Astrocyte (in vitro differentiated cells and primary cell): ENCODE measurements around the gene ALDOA.

Source experiments
- CTCF ChIP-seq: IDR thresholded peaks from 2 replicates; pipeline ENCODE4 v1.5.1; 2011; ENCODE audit warnings: low read depth, mild to moderate bottlenecking, inconsistent platforms, low read length, moderate library complexity; ENCODE audit not compliant: insufficient read depth
- EZH2 ChIP-seq: IDR thresholded peaks from 2 replicates; pipeline ENCODE4 v1.6.1; 2012; ENCODE audit warnings: mild to moderate bottlenecking, low read length, inconsistent platforms; ENCODE audit not compliant: insufficient read depth

GRCh38 chr16:30049871-30050270 lies 15.7 kb upstream of the ALDOA start:
- no peak for TF ChIP-seq EZH2
- no peak for TF ChIP-seq CTCF
